Measurements from ENCODE around the gene KLHL36. TPM values are rescaled to one million over a fixed set of nuclear protein-coding genes. Genes with fewer than 3 reads are reported as not detected.

KLHL36 gene
- total and polyA plus RNA-seq, 7 donors, result 14.4 to 45.9 (median 40.0) TPM

DNA sequence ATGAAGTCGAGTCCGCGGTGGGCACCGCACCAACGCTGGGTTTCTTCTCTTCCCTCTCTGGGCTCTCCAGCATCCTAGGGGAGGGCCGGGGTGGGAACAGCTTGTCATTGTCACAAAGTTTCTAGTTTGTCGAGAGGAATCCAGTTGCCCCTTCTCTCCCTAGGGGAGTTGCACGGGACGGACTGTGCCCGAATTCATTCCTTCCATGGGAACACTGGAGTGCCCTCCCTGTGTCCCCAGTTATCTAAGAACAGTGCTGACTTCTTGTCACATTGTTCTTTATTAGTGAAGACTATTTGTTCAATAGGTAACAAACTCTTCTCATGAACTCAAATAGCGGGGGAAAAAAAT is 1.2 kb downstream of the KLHL36 start:
- DNase-seq, result no peak
- peaks cover 0 to 28% (median 20%) of the 10 kb centered on the region in 4 donors for H3K4me1 ChIP-seq
- H3K4me3 ChIP-seq, result peak overlapping the region; percentile 61 to 95 (median 80)
- H3K9me3 ChIP-seq, result no peaks in the 10 kb centered on the region
- H3K27me3 ChIP-seq, result no peaks in the 10 kb centered on the region
- no peak for TF ChIP-seq POLR2AphosphoS5 (IDR thresholded peaks at IDR 0.05)
- no peak for TF ChIP-seq POLR2A (IDR thresholded peaks at IDR 0.05)
- no peak for TF ChIP-seq EP300 (IDR thresholded peaks at IDR 0.05)
- TF ChIP-seq, protein P1, sequence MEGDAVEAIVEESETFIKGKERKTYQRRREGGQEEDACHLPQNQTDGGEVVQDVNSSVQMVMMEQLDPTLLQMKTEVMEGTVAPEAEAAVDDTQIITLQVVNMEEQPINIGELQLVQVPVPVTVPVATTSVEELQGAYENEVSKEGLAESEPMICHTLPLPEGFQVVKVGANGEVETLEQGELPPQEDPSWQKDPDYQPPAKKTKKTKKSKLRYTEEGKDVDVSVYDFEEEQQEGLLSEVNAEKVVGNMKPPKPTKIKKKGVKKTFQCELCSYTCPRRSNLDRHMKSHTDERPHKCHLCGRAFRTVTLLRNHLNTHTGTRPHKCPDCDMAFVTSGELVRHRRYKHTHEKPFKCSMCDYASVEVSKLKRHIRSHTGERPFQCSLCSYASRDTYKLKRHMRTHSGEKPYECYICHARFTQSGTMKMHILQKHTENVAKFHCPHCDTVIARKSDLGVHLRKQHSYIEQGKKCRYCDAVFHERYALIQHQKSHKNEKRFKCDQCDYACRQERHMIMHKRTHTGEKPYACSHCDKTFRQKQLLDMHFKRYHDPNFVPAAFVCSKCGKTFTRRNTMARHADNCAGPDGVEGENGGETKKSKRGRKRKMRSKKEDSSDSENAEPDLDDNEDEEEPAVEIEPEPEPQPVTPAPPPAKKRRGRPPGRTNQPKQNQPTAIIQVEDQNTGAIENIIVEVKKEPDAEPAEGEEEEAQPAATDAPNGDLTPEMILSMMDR (IDR thresholded peaks at IDR 0.05), result no peak
- H3K36me3 ChIP-seq, result peaks cover 0 to 36% (median 15%) of the 10 kb centered on the region in 4 donors
- peak overlapping the region; percentile 83 to 90 (median 88) for H3K27ac ChIP-seq
- 53 to 80% methylated on average over 11 of the region's 11 CpGs for WGBS, 2 donors
- intact Hi-C loops (cut with DNase I), result no loop called here

DNA sequence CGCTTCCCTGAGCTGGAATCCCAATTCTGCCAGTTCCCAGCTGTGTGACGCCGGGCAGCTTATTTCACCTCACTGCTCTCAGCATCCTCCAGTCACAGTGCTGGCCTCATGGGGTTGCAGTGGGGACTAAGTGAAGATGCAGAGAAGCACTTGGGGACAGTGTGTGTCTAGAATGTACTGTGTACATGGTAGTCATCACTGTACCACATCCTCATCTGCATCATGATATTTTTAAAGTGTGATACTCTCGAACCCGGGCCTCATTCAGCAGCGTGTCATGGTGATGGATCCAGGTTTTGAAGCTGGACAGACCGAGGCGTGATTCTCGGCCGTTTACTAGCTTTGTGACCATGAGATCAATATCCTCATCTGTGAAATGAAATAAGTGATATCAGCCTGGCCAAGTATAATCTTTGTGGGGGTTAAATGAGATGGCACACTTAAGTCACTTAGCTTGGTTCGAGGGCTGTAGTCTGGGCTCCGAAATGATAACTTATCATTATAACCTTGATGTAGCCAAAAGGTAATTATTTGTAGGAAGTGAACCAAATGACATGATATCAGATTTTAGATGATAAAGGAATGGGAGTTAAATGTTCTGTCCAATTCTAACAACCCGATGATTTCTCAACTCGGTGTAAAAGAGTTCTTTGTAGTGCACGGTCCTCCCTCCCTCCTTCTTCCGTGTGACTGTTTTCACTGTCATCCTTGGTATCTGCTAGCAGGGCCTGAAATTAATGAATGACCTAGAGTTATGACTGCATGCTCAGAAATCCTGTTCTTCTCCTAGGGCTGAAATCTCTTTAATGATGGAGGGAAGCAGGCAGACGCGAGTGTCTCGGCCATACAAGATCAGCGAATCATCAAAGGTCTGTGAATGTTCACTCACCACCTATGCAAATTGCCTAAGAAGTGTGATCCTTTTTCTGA is 2.0 kb downstream of the KLHL36 start:
- Histone ChIP-seq H3K27me3 (no peaks in the 10 kb centered on the region), H3K4me3 (no peak overlapping the region), H3K9me3 (no peaks in the 10 kb centered on the region), H3K4me1 (peaks cover 0 to 28% (median 20%) of the 10 kb centered on the region in 4 donors), H3K36me3 (peaks cover 0 to 36% (median 15%) of the 10 kb centered on the region in 4 donors), H3K27ac (peak overlapping the region; percentile 19 to 90 (median 84))
- TF ChIP-seq EP300 (IDR thresholded peaks at IDR 0.05), result no peak
- no peak for TF ChIP-seq POLR2A (IDR thresholded peaks at IDR 0.05)
- no peak for TF ChIP-seq POLR2AphosphoS5 (IDR thresholded peaks at IDR 0.05)
- TF ChIP-seq, protein P1 (IDR thresholded peaks at IDR 0.05), result no peak
- DNase-seq, result no peak
- WGBS, 2 donors, result 92 to 93% methylated on average over 20 of the region's 20 CpGs
- intact Hi-C loops (cut with DNase I), result no loop called here

DNA sequence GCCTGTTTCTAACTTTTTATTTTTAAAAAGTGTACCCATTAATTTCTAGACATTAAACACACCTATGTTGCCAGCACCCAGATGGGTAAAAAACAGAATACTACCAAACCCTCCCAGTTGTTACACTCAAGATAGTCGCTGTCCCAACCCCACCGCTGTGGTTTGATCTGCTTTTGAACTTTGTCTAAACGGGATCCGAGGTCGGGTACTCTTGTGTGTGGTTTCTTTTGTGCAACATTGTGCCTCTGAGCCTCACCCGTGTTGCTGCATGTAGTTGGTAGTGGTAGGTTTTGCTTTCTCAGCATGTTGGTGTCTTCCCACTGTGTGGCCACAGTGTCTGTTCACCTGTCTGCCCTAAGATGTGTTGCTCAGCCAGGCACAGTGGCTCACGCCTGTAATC is 4.3 kb downstream of the KLHL36 start:
- H3K27ac ChIP-seq, result no peak overlapping the region
- no peaks in the 10 kb centered on the region for H3K27me3 ChIP-seq
- DNase-seq, result no peak
- H3K36me3 ChIP-seq, result peaks cover 9 to 48% (median 26%) of the 10 kb centered on the region in 4 donors
- WGBS, 2 donors, result 77 to 88% methylated on average over 7 of the region's 7 CpGs
- no peak overlapping the region for H3K4me3 ChIP-seq
- intact Hi-C loops (cut with DNase I), result no loop called here
- TF ChIP-seq, protein P1 (IDR thresholded peaks at IDR 0.05), result no peak
- TF ChIP-seq POLR2A (IDR thresholded peaks at IDR 0.05) (no peak), EP300 (IDR thresholded peaks at IDR 0.05) (no peak), POLR2AphosphoS5 (IDR thresholded peaks at IDR 0.05) (no peak)
- H3K9me3 ChIP-seq, result no peaks in the 10 kb centered on the region
- H3K4me1 ChIP-seq, result peaks cover 0 to 24% (median 17%) of the 10 kb centered on the region in 4 donors

DNA sequence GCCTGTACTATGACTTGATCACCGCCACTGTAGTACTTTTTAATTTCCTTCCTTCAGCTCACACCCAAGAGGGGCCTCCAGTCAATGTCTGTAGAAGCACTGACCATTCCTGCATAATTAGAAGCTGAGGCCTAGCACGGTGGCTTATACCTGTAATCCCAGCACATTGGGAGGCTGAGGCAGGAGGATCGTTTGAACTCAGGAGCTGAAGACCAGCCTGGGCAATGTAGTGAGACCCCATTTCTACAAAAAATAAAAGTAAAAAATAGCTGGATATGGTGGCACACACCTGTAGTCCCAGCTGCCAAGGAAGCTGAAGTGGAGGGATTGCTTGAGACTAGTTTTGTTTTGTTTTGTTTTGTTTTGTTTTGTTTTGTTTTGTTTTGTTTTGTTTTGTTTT is 5.9 kb downstream of the KLHL36 start:
- Histone ChIP-seq H3K27me3 (no peaks in the 10 kb centered on the region), H3K27ac (no peak overlapping the region), H3K4me1 (peaks cover 0 to 14% (median 11%) of the 10 kb centered on the region in 4 donors), H3K4me3 (no peak overlapping the region), H3K36me3 (peaks cover 18 to 64% (median 41%) of the 10 kb centered on the region in 4 donors), H3K9me3 (no peaks in the 10 kb centered on the region)
- no peak for DNase-seq
- intact Hi-C loops (cut with DNase I), result no loop called here
- 89 to 92% methylated on average over 3 of the region's 3 CpGs for WGBS, 2 donors
- TF ChIP-seq, protein P1 (IDR thresholded peaks at IDR 0.05), result no peak
- no peak for TF ChIP-seq POLR2A (IDR thresholded peaks at IDR 0.05)
- TF ChIP-seq EP300 (IDR thresholded peaks at IDR 0.05), result no peak
- no peak for TF ChIP-seq POLR2AphosphoS5 (IDR thresholded peaks at IDR 0.05)

All from sigmoid colon (tissue), 7 donors.